SU-DHL-6 (cell line): ENCODE results near the gene PLEKHA5.

Experiments used
- CTCF ChIP-seq: fragments of 200-600 bp; sonication (generic); IDR thresholded peaks from one replicate; pipeline ENCODE4 v1.5.1; 2017; ENCODE audit warnings: antibody characterized with exemption, mild to moderate bottlenecking, low read length, moderate library complexity; ENCODE audit not compliant: insufficient read depth, poor library complexity, severe bottlenecking
- EZH2phosphoT487 ChIP-seq: fragments of 200-600 bp; sonication (generic), shearing (Covaris generic); conservative IDR thresholded peaks from 2 replicates; pipeline ENCODE4 v1.6.1; 2018; ENCODE audit warnings: mild to moderate bottlenecking, antibody characterized with exemption, low read length, moderate library complexity, mixed read lengths

GRCh38 chr12:19242581-19242980 lies 113.0 kb downstream of the PLEKHA5 start:
- TF ChIP-seq CTCF (no peak), EZH2phosphoT487 (no peak)
